22Rv1 (cell line): ENCODE measurements around the gene LENEP.

Experiments
- ZFX ChIP-seq: fragments of 450-650 bp; IDR thresholded peaks from 2 replicates; pipeline ENCODE4 v1.6.1; 2017; ENCODE audit warnings: antibody characterized with exemption, borderline replicate concordance
- TF ChIP-seq, protein P1 (sequence below): fragments of 450-650 bp; IDR thresholded peaks from 2 replicates; pipeline ENCODE4 v1.5.1; 2017; ENCODE audit warnings: mild to moderate bottlenecking

DNA sequence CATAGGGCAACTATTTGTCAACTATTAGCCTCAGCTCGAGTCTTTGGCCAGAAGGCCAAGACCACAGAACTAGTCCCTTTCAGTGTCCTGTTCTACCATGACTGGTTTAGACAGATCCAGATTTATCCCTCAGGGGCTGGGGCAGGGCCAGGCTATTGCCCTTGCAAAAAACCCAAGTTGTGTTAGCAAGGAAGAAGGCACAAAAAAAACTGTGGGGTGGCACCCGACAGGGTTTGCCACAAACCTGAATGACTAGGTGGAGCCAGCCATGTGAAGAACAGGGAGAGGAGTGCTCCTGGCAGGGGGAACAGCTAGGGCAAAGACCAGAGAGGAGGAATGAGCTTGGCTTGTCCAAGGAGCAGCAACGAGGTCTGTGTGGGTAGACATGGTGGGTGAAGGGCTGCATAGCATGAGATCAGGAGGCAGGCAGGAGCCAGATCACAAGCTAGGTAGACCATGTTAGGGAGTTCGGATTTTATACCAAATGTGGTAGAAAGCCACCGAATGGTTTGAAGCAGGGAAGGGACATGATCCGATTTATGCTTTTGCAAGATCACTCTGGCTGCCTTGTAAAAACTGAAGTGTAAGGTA is 44.6 kb downstream of the LENEP start:
- TF ChIP-seq, protein P1, sequence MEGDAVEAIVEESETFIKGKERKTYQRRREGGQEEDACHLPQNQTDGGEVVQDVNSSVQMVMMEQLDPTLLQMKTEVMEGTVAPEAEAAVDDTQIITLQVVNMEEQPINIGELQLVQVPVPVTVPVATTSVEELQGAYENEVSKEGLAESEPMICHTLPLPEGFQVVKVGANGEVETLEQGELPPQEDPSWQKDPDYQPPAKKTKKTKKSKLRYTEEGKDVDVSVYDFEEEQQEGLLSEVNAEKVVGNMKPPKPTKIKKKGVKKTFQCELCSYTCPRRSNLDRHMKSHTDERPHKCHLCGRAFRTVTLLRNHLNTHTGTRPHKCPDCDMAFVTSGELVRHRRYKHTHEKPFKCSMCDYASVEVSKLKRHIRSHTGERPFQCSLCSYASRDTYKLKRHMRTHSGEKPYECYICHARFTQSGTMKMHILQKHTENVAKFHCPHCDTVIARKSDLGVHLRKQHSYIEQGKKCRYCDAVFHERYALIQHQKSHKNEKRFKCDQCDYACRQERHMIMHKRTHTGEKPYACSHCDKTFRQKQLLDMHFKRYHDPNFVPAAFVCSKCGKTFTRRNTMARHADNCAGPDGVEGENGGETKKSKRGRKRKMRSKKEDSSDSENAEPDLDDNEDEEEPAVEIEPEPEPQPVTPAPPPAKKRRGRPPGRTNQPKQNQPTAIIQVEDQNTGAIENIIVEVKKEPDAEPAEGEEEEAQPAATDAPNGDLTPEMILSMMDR = no peak
- no peak for TF ChIP-seq ZFX
